Fibroblast of peridontal ligament (primary cell): ENCODE measurements around the gene MATN4.
"Not testable (repeated sequence)": the region's sequence is repeated elsewhere in the genome, so short reads cannot be mapped to it uniquely, and the experiment has no call there.

Experiments used
- DNase-seq: peaks from one replicate; pipeline ENCODE4 v3.0.0-alpha.2; 2010; ENCODE audit errors: extremely low read depth

The MATN4 gene

GRCh38 chr20:45308117-45308778, at the start of gene MATN4:
TSS of gene MATN4 (minus strand) at chr20:45308299. CDS start at chr20:45305582, 2,717 bp downstream.
- DNase-seq = no peak

GRCh38 chr20:45355209-45356084, 47.3 kb upstream of the MATN4 start:
- peak; percentile 82 for DNase-seq

- no peak for DNase-seq
Measured at GRCh38 chr20:45354423-45355208, 46.5 kb upstream of the MATN4 start.

GRCh38 chr20:45353746-45354145, 45.6 kb upstream of the MATN4 start:
- DNase-seq = no peak

GRCh38 chr20:45352729-45353128, 44.6 kb upstream of the MATN4 start:
- no peak for DNase-seq

- DNase-seq = not testable (repeated sequence)
Measured at GRCh38 chr20:45350795-45351194, 42.7 kb upstream of the MATN4 start.

- peak; percentile 54 for DNase-seq
Measured at GRCh38 chr20:45350217-45350616, 42.1 kb upstream of the MATN4 start.

GRCh38 chr20:45347936-45348778, 40.1 kb upstream of the MATN4 start, which contains the start of gene SDC4:
TSS of gene SDC4 (minus strand) at chr20:45348424. CDS start at chr20:45348384, 40 bp downstream.
- peak; percentile 49 for DNase-seq

- DNase-seq = no peak
Measured at GRCh38 chr20:45347297-45347935, 39.3 kb upstream of the MATN4 start.

GRCh38 chr20:45346851-45347250, 38.8 kb upstream of the MATN4 start:
- no peak for DNase-seq

GRCh38 chr20:45346291-45346718, 38.2 kb upstream of the MATN4 start:
- no peak for DNase-seq

GRCh38 chr20:45345104-45345936, 37.2 kb upstream of the MATN4 start:
- DNase-seq = no peak

GRCh38 chr20:45344168-45344860, 36.2 kb upstream of the MATN4 start:
- DNase-seq = peak; percentile 89

GRCh38 chr20:45343532-45344167, 35.6 kb upstream of the MATN4 start:
- DNase-seq = no peak

GRCh38 chr20:45342855-45343531, 34.9 kb upstream of the MATN4 start:
- DNase-seq = no peak

- DNase-seq = no peak
Measured at GRCh38 chr20:45341939-45342854, 34.1 kb upstream of the MATN4 start.

GRCh38 chr20:45341579-45341938, 33.5 kb upstream of the MATN4 start:
- DNase-seq = no peak
